ENCODE data around the gene PPP2R2C. TPM values are rescaled to one million over a fixed set of nuclear protein-coding genes. Genes with fewer than 3 reads are reported as not detected.

The PPP2R2C gene
- total RNA-seq, 6 experiments from 2014 or later: 0.12 to 0.27 TPM; not detected in 4

DNA sequence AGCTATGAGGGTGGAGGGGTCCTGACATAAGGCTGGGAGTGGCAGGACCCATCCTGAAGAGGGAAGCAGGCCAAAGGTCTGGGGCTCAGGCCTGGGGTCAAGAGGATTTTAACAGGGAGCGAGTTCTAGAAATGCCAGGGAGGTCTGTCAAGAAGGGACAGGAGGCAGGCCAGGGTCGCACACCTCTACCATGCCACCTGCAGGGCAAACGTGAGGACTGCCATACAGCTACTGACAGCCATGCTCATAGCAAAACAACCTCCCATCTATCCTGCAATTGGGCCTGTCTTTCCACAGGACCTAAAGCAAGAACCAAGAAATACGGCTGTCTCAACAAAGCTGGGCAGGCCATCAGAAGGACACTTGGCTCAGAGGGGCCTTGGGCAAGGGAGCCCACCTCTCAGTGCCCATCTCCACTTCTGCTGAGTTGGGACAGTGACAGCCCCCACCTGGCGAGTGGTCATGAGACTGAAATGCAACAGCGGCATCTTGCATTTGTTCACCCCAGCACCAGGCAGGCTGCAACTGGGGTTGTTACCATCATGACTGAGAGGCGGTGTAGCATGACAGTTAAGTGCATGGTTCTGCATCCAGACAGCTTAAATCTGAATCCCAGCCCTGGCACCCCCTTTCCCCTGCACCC is 110.0 kb downstream of the PPP2R2C start:
- peak in 1 of 3 donors; percentile 22 for DNase-seq
- intact Hi-C loops (cut with DNase I): no loop called here
- H3K4me3 ChIP-seq: no peak overlapping the region
- H3K27ac ChIP-seq: no peak overlapping the region
- H3K27me3 ChIP-seq: no peaks in the 10 kb centered on the region
- WGBS (ENCODE audit: insufficient coverage, low coverage, low lambda C conversion rate, missing lambda C conversion rate): 100% methylated on average over 2 of the region's 7 CpGs
- H3K36me3 ChIP-seq: no peaks in the 10 kb centered on the region
- H3K9me3 ChIP-seq: no peaks in the 10 kb centered on the region
- H3K4me1 ChIP-seq: no peaks in the 10 kb centered on the region
- ATAC-seq: no peak
- no peak for TF ChIP-seq POLR2A (IDR thresholded peaks at IDR 0.05)
- TF ChIP-seq CTCF (IDR thresholded peaks at IDR 0.05): no peak

DNA sequence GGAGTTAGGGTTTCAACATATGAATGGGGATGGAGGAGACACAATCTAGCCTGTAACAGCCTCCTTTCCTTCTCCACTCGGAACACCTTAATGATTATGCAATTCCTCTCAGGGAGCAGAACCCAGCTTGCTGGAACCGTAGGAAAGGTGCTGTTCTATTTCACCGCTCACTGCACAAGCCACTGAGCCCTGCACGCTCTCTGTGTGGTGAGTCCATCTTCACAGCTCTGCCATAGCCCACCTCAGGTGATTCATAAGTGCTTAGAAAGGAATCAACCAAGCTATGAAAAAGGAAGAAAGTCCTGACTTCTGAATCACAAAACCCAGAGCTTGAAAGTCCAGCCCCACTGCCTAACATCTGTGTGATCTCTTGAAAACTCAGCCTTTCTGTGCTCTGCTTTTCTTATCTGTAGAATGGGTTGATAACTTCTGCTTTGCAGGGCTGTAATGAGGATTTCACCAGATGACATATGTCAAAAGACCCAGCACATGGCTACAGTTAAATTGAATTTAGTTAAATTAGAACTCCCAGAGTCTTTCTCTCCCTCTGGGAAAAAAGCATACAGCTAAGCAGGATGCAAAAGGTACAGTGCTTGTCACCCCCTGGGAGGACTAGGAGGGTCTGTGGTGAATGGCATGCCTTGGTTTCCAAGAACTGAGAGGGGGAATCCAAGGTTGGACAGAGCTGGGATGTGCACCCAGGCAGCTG is 111.2 kb downstream of the PPP2R2C start:
- Histone ChIP-seq H3K27ac (no peak overlapping the region), H3K27me3 (no peaks in the 10 kb centered on the region), H3K36me3 (no peaks in the 10 kb centered on the region), H3K4me3 (no peak overlapping the region), H3K9me3 (no peaks in the 10 kb centered on the region), H3K4me1 (no peaks in the 10 kb centered on the region)
- intact Hi-C loops (cut with DNase I): no loop called here
- TF ChIP-seq POLR2A (IDR thresholded peaks at IDR 0.05) (no peak), CTCF (IDR thresholded peaks at IDR 0.05) (no peak)
- DNase-seq (peak in 1 of 3 donors; percentile 9), ATAC-seq (no peak)
- WGBS (ENCODE audit: insufficient coverage, low coverage, low lambda C conversion rate, missing lambda C conversion rate): 46% methylated on average over 2 of the region's 4 CpGs

DNA sequence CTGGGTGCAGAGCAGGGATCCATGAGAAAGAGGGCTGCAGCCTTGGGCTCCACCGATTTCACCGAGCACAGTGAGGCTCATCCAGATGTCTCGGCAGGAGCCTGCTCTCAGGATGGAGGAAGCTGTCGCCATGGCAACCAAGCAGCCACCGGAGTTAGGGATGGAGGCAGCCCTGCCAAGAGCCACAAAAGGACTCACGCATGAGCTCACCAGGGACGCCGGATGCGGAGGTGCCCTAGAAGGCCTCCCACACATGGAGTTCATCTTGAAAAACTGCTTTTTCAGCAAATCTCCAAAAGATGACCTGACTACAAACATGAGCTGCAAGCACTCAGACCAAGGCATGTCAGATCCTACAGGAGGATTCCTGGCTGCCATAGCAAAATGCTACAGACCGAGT is 112.0 kb downstream of the PPP2R2C start:
- DNase-seq: peak in 1 of 3 donors; percentile 38
- no peaks in the 10 kb centered on the region for H3K27me3 ChIP-seq
- 29% methylated on average over 8 of the region's 10 CpGs for WGBS (ENCODE audit: insufficient coverage, low coverage, low lambda C conversion rate, missing lambda C conversion rate)

DNA sequence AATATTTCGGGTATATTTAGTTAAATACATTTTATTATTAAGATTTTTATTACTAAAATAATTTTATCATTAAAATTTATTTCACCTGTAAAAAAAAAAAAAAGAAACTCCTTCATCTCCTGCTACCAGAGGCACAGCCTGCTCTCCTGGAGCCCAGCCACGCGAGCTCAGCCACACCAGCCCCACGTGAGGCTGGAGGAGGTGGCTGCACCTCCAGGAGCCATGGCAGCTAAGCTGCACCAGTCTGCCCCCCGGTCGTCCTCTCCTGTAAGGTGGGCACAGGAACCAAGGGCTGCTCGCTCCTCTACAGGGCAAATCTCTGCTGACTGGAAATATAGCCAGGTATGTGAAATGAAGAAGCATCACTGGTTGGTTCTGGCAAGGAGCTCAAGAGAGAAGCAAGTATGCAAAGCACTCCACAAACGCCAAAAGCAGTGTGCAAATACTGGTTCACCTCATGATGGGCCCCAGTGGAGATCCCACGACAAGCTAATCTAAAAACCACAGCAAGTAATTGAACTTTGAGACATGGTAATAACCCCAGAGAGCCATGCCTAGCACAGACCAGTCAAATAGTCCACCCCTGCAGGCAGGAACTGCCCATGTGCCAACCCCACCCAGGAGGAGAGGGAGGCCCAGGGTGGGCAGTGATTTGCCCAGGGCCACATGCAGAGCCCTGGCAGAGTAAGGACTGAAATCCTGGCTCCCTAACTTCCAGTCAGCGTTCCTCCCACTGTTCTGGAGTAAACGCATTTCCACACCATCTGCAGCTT is 112.7 kb downstream of the PPP2R2C start:
- 49% methylated on average over 9 of the region's 11 CpGs for WGBS (ENCODE audit: insufficient coverage, low coverage, low lambda C conversion rate, missing lambda C conversion rate)
- TF ChIP-seq CTCF (IDR thresholded peaks at IDR 0.05): no peak
- no peak for TF ChIP-seq POLR2A (IDR thresholded peaks at IDR 0.05)
- no peak for DNase-seq
- no peaks in the 10 kb centered on the region for H3K27me3 ChIP-seq
- H3K4me1 ChIP-seq: no peaks in the 10 kb centered on the region
- intact Hi-C loops (cut with DNase I): no loop called here
- no peaks in the 10 kb centered on the region for H3K9me3 ChIP-seq
- H3K4me3 ChIP-seq: no peak overlapping the region
- no peak overlapping the region for H3K27ac ChIP-seq
- no peak for ATAC-seq
- H3K36me3 ChIP-seq: no peaks in the 10 kb centered on the region

More for the DNA sequence above, 112.0 kb downstream of the PPP2R2C start:
- intact Hi-C loops (cut with DNase I): no loop called here
- Histone ChIP-seq H3K4me3 (no peak overlapping the region), H3K9me3 (no peaks in the 10 kb centered on the region), H3K4me1 (no peaks in the 10 kb centered on the region), H3K36me3 (no peaks in the 10 kb centered on the region), H3K27ac (no peak overlapping the region)
- TF ChIP-seq CTCF (IDR thresholded peaks at IDR 0.05): no peak
- TF ChIP-seq POLR2A (IDR thresholded peaks at IDR 0.05): no peak
- no peak for ATAC-seq

Data from right lobe of liver (tissue), 6 donors.